Thoracic aorta (tissue), 2 donors: Measurements from ENCODE around the gene EXOC4. TPM values are rescaled to one million over a fixed set of nuclear protein-coding genes. Genes with fewer than 3 reads are reported as not detected.
"Not testable (repeated sequence)": the region's sequence is repeated elsewhere in the genome, so short reads cannot be mapped to it uniquely, and the experiment has no call there.

Source experiments
- ATAC-seq: fragments of 150-250 bp; one replicate; pipeline ENCODE4 v1.8.0; 2017; ENCODE audit warnings: low read depth; ENCODE audit not compliant: insufficient number of reproducible peaks, low FRiP score
- DNase-seq: peaks from one replicate; pipeline ENCODE4 v3.0.0-alpha.2; 2020; ENCODE audit warnings: low spot score
- H3K27ac ChIP-seq, 2 donors: fragments of 200-600 bp; sonication (generic); 1 replicate in 1 of 2; 2 replicates in 1 of 2; pipeline ENCODE4 v1.5.1; 2016; ENCODE audit warnings: mild to moderate bottlenecking in 2 of 2, moderate library complexity in 2 of 2
- H3K27me3 ChIP-seq: fragments of 200-600 bp; sonication (generic); replicated peaks from 2 replicates; pipeline ENCODE4 v1.6.0; 2016; ENCODE audit warnings: mild to moderate bottlenecking; ENCODE audit not compliant: insufficient read depth
- H3K36me3 ChIP-seq: fragments of 200-600 bp; sonication (generic); one replicate; pipeline ENCODE4 v1.5.1; 2016
- H3K4me1 ChIP-seq, 2 donors: fragments of 200-600 bp; sonication (generic); 1 replicate in 1 of 2; 2 replicates in 1 of 2; pipeline versions ENCODE4 v1.5.1 to v1.6.0; 2016; ENCODE audit warnings: low read depth in 2 of 2, mild to moderate bottlenecking in 1 of 2; ENCODE audit not compliant: control insufficient read depth in 1 of 2
- H3K4me3 ChIP-seq: fragments of 200-600 bp; sonication (generic); 2 replicates; pipeline ENCODE4 v1.5.1; 2016; ENCODE audit warnings: mild to moderate bottlenecking
- H3K9me3 ChIP-seq: fragments of 200-600 bp; sonication (generic); 2 replicates; pipeline ENCODE4 v1.5.1; 2016
- CTCF ChIP-seq: fragments of 200-600 bp; sonication (generic); IDR thresholded peaks from one replicate; pipeline ENCODE4 v1.5.1; 2019; ENCODE audit warnings: antibody characterized with exemption
- total RNA-seq, 2 donors: library from RNA; depleted of rRNA; stranded (reverse); fragments of >200 nt; gene quantifications; one replicate each; pipeline versions ENCODE4 v1.1.0 to v1.2.3, GENCODE V29; 2016

The EXOC4 gene
- total RNA-seq, 2 donors from 2014 or later, result 65.3 to 72.8 TPM

- no peaks in the 10 kb centered on the region for H3K9me3 ChIP-seq
- H3K36me3 ChIP-seq, result no peaks in the 10 kb centered on the region
- ATAC-seq (no peak), DNase-seq (no peak)
- no peak overlapping the region for H3K4me3 ChIP-seq
- H3K27ac ChIP-seq, result no peak overlapping the region
- no peaks in the 10 kb centered on the region for H3K4me1 ChIP-seq
- TF ChIP-seq CTCF, result no peak
- H3K27me3 ChIP-seq, result no peaks in the 10 kb centered on the region
These were observed 522.3 kb downstream of the EXOC4 start for GRCh38 chr7:133775201-133775600.

GRCh38 chr7:133776266-133776665, 523.4 kb downstream of the EXOC4 start:
- no peaks in the 10 kb centered on the region for H3K36me3 ChIP-seq
- ATAC-seq (no peak), DNase-seq (no peak)
- no peak for TF ChIP-seq CTCF
- no peaks in the 10 kb centered on the region for H3K4me1 ChIP-seq
- no peaks in the 10 kb centered on the region for H3K9me3 ChIP-seq
- no peak overlapping the region for H3K27ac ChIP-seq
- H3K27me3 ChIP-seq, result no peaks in the 10 kb centered on the region
- no peak overlapping the region for H3K4me3 ChIP-seq

- ATAC-seq, result no peak
These were observed 524.8 kb downstream of the EXOC4 start for GRCh38 chr7:133777701-133778100.

GRCh38 chr7:133778472-133778871, 525.6 kb downstream of the EXOC4 start:
- Histone ChIP-seq H3K36me3 (no peaks in the 10 kb centered on the region), H3K4me3 (no peak overlapping the region), H3K27ac (no peak overlapping the region), H3K4me1 (no peaks in the 10 kb centered on the region), H3K9me3 (no peaks in the 10 kb centered on the region), H3K27me3 (no peaks in the 10 kb centered on the region)
- DNase-seq, result no peak
- TF ChIP-seq CTCF, result no peak
- ATAC-seq, result no peak

More at GRCh38 chr7:133777701-133778100, 524.8 kb downstream of the EXOC4 start:
- H3K9me3 ChIP-seq, result no peaks in the 10 kb centered on the region
- H3K4me1 ChIP-seq, result no peaks in the 10 kb centered on the region
- H3K27ac ChIP-seq, result no peak overlapping the region
- H3K4me3 ChIP-seq, result no peak overlapping the region
- no peaks in the 10 kb centered on the region for H3K36me3 ChIP-seq
- H3K27me3 ChIP-seq, result no peaks in the 10 kb centered on the region
- no peak for DNase-seq
- no peak for TF ChIP-seq CTCF

- H3K27me3 ChIP-seq, H3K4me3 ChIP-seq, DNase-seq, H3K27ac ChIP-seq, H3K36me3 ChIP-seq, H3K4me1 ChIP-seq, H3K9me3 ChIP-seq, ATAC-seq: not testable (repeated sequence)
These were observed 526.7 kb downstream of the EXOC4 start for GRCh38 chr7:133779538-133779937.

GRCh38 chr7:133780912-133781311, 528.0 kb downstream of the EXOC4 start:
- ATAC-seq, result no peak
- DNase-seq, result no peak
- TF ChIP-seq CTCF, result no peak

More at GRCh38 chr7:133780912-133781311, 528.0 kb downstream of the EXOC4 start:
- Histone ChIP-seq H3K9me3 (no peaks in the 10 kb centered on the region), H3K27ac (no peak overlapping the region), H3K27me3 (no peaks in the 10 kb centered on the region), H3K4me3 (no peak overlapping the region), H3K36me3 (no peaks in the 10 kb centered on the region), H3K4me1 (no peaks in the 10 kb centered on the region)
